HCT116 (cell line): ENCODE measurements around the gene KCNJ16. TPM values are rescaled to one million over a fixed set of nuclear protein-coding genes. Genes with fewer than 3 reads are reported as not detected.

Experiments
- ATAC-seq: fragments of 200-7000 bp; cut with Tn5 transposase; 2 replicates; pipeline ENCODE4 v1.9.1; 2020; ENCODE audit warnings: mild to moderate bottlenecking, moderate library complexity
- BruUV-seq: library from RNA; stranded (reverse); fragments of 400-500 nt; replicated peaks from 2 replicates; lab custom pipeline; 2021; lab: Mats Ljungman, UMichigan
- CTCF ChIA-PET: fragments of 300-600 bp; sonication (Branson Sonifier 250); formaldehyde crosslinking; loops from one replicate; lab custom pipeline; 2021; ENCODE audit warnings: antibody characterized with exemption; lab: Charles Lee
- POLR2A ChIA-PET: fragments of 300-600, 350-600 bp; sonication (Branson Sonifier 250); formaldehyde crosslinking; loops from one replicate; lab custom pipeline; 2021; ENCODE audit warnings: antibody characterized with exemption; lab: Charles Lee
- RAD21 ChIA-PET, 2 experiments: fragments of 300-600 bp; sonication (Branson Sonifier 250); formaldehyde crosslinking; loops; one replicate each; lab custom pipeline; 2023; ENCODE audit warnings: low total read pairs in 2 of 2; ENCODE audit not compliant: uncharacterized antibody in 2 of 2, unreplicated experiment in 2 of 2, low non-redundant PET in 1 of 2; lab: Charles Lee
- DNase-seq: peaks from one replicate; pipeline ENCODE4 v3.0.0-alpha.2; 2010; ENCODE audit warnings: low read depth, low spot score
- H2AFZ ChIP-seq: fragments of 200-600 bp; shearing (Covaris generic), sonication (generic); 2 replicates; pipeline ENCODE4 v1.6.1; 2017; ENCODE audit warnings: low read depth, mixed run types, mixed read lengths, antibody characterized with exemption, low read length; ENCODE audit not compliant: poor library complexity, severe bottlenecking
- H3K27ac ChIP-seq: 2 replicates; pipeline ENCODE4 v1.5.1; 2012; ENCODE audit warnings: low read depth, low read length
- H3K27me3 ChIP-seq: fragments of 200-600 bp; sonication (generic); 2 replicates; pipeline ENCODE4 v1.6.1; 2016; ENCODE audit warnings: mixed run types, low read length, mixed read lengths; ENCODE audit not compliant: insufficient read depth
- H3K36me3 ChIP-seq, 2 experiments: fragments of 200-500 bp in 1 of 2; fragments of 200-600 bp in 1 of 2; sonication (Bioruptor generic) in 1 of 2; sonication (generic) in 1 of 2; 2 replicates each; pipeline versions ENCODE4 v1.5.1 to v1.6.1; 2014 to 2016; ENCODE audit warnings: low read length in 2 of 2, inconsistent platforms in 1 of 2, mixed read lengths in 1 of 2, mixed run types in 1 of 2; ENCODE audit not compliant: insufficient read depth in 2 of 2, control insufficient read depth in 1 of 2
- H3K4me1 ChIP-seq, 2 experiments: fragments of 200-600 bp in 1 of 2; sonication (generic) in 1 of 2; 2 replicates each; pipeline versions ENCODE4 v1.5.1 to v1.6.1; 2012 to 2017; ENCODE audit warnings: low read length in 2 of 2, inconsistent platforms in 1 of 2, mild to moderate bottlenecking in 1 of 2, mixed read lengths in 1 of 2, mixed run types in 1 of 2, moderate library complexity in 1 of 2; ENCODE audit not compliant: insufficient read depth in 2 of 2, control insufficient read depth in 1 of 2
- H3K4me2 ChIP-seq: fragments of 200-600 bp; sonication (generic); 2 replicates; pipeline ENCODE4 v1.6.1; 2017; ENCODE audit warnings: mixed run types, low read length, mixed read lengths
- H3K4me3 ChIP-seq, 2 experiments: fragments of 200-600 bp in 1 of 2; sonication (generic) in 1 of 2; replicated peaks in 1 of 2; 2 replicates each; pipeline ENCODE4 v1.5.1; 2011 to 2016; ENCODE audit warnings: low read length in 2 of 2, control low read depth in 1 of 2, low read depth in 1 of 2, mild to moderate bottlenecking in 1 of 2, mixed read lengths in 1 of 2, mixed run types in 1 of 2
- H3K79me2 ChIP-seq: fragments of 200-600 bp; sonication (generic); 2 replicates; pipeline ENCODE4 v1.6.1; 2017; ENCODE audit warnings: mild to moderate bottlenecking, mixed run types, low read length, moderate library complexity, mixed read lengths; ENCODE audit not compliant: insufficient read depth
- H3K9ac ChIP-seq: fragments of 200-600 bp; sonication (generic); 2 replicates; pipeline ENCODE4 v1.6.1; 2016; ENCODE audit warnings: low read length, mixed read lengths
- H3K9me2 ChIP-seq: fragments of 200-600 bp; sonication (generic), shearing (Covaris generic); 2 replicates; pipeline ENCODE4 v1.6.1; 2017; ENCODE audit warnings: mixed run types, mild to moderate bottlenecking, moderate library complexity; ENCODE audit not compliant: insufficient read depth
- H3K9me3 ChIP-seq, 2 experiments: fragments of 200-500 bp in 1 of 2; fragments of 200-600 bp in 1 of 2; sonication (Bioruptor generic) in 1 of 2; sonication (generic) in 1 of 2; 2 replicates each; pipeline ENCODE4 v1.6.1; 2014 to 2017; ENCODE audit warnings: low read length in 2 of 2, mixed read lengths in 2 of 2, inconsistent platforms in 1 of 2, low read depth in 1 of 2, mild to moderate bottlenecking in 1 of 2, mixed run types in 1 of 2, moderate library complexity in 1 of 2; ENCODE audit not compliant: control insufficient read depth in 1 of 2, insufficient read depth in 1 of 2
- H4K20me1 ChIP-seq: fragments of 200-600 bp; sonication (generic), shearing (Covaris generic); 2 replicates; pipeline ENCODE4 v1.6.1; 2017; ENCODE audit warnings: mixed run types, mild to moderate bottlenecking, moderate library complexity; ENCODE audit not compliant: insufficient read depth
- CBX3 ChIP-seq: IDR thresholded peaks from 2 replicates; pipeline ENCODE4 v1.6.1; 2012; ENCODE audit warnings: low read depth
- CEBPB ChIP-seq: IDR thresholded peaks from 2 replicates; pipeline ENCODE4 v1.6.1; 2012; ENCODE audit warnings: low read depth
- EZH2phosphoT487 ChIP-seq: fragments of 200-600 bp; IDR thresholded peaks from 2 replicates; pipeline ENCODE4 v1.6.1; 2018; ENCODE audit warnings: antibody characterized with exemption, borderline replicate concordance
- FOSL1 ChIP-seq: IDR thresholded peaks from 2 replicates; pipeline ENCODE4 v1.6.1; 2012; ENCODE audit warnings: low read depth
- JUND ChIP-seq: IDR thresholded peaks from 2 replicates; pipeline ENCODE4 v1.6.1; 2012
- POLR2A ChIP-seq: IDR thresholded peaks from 2 replicates; pipeline ENCODE4 v1.7.0; 2011; ENCODE audit warnings: borderline replicate concordance; ENCODE audit not compliant: insufficient read depth, insufficient read length; ENCODE audit errors: extremely low read depth
- POLR2AphosphoS5 ChIP-seq: IDR thresholded peaks from 2 replicates; pipeline ENCODE4 v1.6.1; 2011; ENCODE audit warnings: mild to moderate bottlenecking, low read depth, low read length, moderate library complexity
- RAD21 ChIP-seq: IDR thresholded peaks from 2 replicates; pipeline ENCODE4 v1.6.1; 2012; ENCODE audit warnings: low read depth, mild to moderate bottlenecking
- YY1 ChIP-seq: IDR thresholded peaks from 2 replicates; pipeline ENCODE4 v1.6.1; 2011; ENCODE audit warnings: low read length, low read depth, moderate library complexity, mild to moderate bottlenecking; ENCODE audit not compliant: insufficient replicate concordance; ENCODE audit errors: extremely low read depth
- ZFX ChIP-seq: fragments of 450-650 bp; IDR thresholded peaks from 2 replicates; pipeline ENCODE4 v1.6.1; 2017
- ZNF274 ChIP-seq: fragments of 200-500 bp; sonication (Bioruptor generic); IDR thresholded peaks from 2 replicates; pipeline ENCODE4 v1.6.1; 2014; ENCODE audit warnings: mild to moderate bottlenecking, low read depth, low read length, inconsistent platforms
- intact Hi-C: fragments of 100-400 bp; cut with micrococcal nuclease; formaldehyde crosslinking; loops from 2 replicates; pipeline ENCODE4 v1.10.0; 2022
- total RNA-seq: library from RNA; stranded (reverse); gene quantifications from one replicate; pipeline ENCODE4 v1.2.1, GENCODE V29; 2021; ENCODE audit not compliant: unreplicated experiment
- TF ChIP-seq, protein P1 (sequence below), 3 experiments: fragments of 200-600 bp in 1 of 3; sonication (generic) in 1 of 3; IDR thresholded peaks in 2 of 3; conservative IDR thresholded peaks in 1 of 3; 2 replicates each; pipeline ENCODE4 v1.5.1; 2012 to 2017; ENCODE audit warnings: low read depth in 2 of 3, low read length in 2 of 3, antibody characterized with exemption in 1 of 3, borderline replicate concordance in 1 of 3, control low read depth in 1 of 3, mild to moderate bottlenecking in 1 of 3, mixed read lengths in 1 of 3, mixed run types in 1 of 3, moderate library complexity in 1 of 3; ENCODE audit not compliant: insufficient read depth in 1 of 3
- TF ChIP-seq, protein P2 (sequence below): IDR thresholded peaks from 2 replicates; pipeline ENCODE4 v1.6.1; 2012
- TF ChIP-seq, protein P3 (sequence below): IDR thresholded peaks from 2 replicates; pipeline ENCODE4 v1.6.1; 2011; ENCODE audit warnings: mild to moderate bottlenecking, low read length, moderate library complexity; ENCODE audit not compliant: insufficient replicate concordance; ENCODE audit errors: extremely low read depth
- TF ChIP-seq, protein P4 (sequence below): IDR thresholded peaks from 2 replicates; pipeline ENCODE4 v1.6.1; 2012

KCNJ16 gene
- total RNA-seq, 1 experiment from 2014 or later, result not detected

DNA sequence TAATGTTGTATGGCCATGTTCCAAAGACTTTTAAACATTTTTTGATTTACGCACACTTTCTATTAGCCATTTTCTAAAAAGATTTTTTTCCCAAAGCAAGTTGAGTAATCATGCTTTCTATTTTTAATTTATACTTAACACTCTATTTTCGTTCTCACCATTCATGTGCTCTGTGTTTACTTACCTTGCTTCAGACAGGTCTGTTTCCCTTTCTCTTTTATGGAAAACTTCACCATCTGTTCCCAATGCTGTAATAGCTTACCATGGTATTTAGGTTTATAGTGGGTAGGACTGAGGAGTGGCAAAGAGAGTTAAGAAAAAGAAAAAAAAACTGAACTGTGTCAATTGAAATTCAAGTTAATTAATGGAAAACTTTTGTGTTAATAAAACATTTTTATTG lies 37.5 kb upstream of the KCNJ16 start:
- CTCF ChIA-PET, result no interaction called here
- RAD21 ChIA-PET, result no interaction called here
- no peak for DNase-seq

More for the DNA sequence above, 37.5 kb upstream of the KCNJ16 start:
- no peak for ATAC-seq
- Histone ChIP-seq H4K20me1 (no peaks in the 10 kb centered on the region), H3K4me2 (no peak overlapping the region), H3K27me3 (no peaks in the 10 kb centered on the region), H3K9ac (no peak overlapping the region), H3K36me3 (no peaks in the 10 kb centered on the region), H3K27ac (no peak overlapping the region), H3K4me3 (no peak overlapping the region), H3K9me3 (peaks cover 0 to 15% of the 10 kb centered on the region in 2 experiments; a peak in 1 of 4 replicates), H3K9me2 (no peaks in the 10 kb centered on the region), H3K4me1 (no peaks in the 10 kb centered on the region), H3K79me2 (no peaks in the 10 kb centered on the region), H2AFZ (no peak overlapping the region)
- TF ChIP-seq CBX3 (no peak), POLR2AphosphoS5 (no peak), JUND (no peak), ZNF274 (no peak), POLR2A (no peak), YY1 (no peak), FOSL1 (no peak), CEBPB (no peak), EZH2phosphoT487 (no peak), RAD21 (no peak), ZFX (no peak)
- TF ChIP-seq, protein P1, sequence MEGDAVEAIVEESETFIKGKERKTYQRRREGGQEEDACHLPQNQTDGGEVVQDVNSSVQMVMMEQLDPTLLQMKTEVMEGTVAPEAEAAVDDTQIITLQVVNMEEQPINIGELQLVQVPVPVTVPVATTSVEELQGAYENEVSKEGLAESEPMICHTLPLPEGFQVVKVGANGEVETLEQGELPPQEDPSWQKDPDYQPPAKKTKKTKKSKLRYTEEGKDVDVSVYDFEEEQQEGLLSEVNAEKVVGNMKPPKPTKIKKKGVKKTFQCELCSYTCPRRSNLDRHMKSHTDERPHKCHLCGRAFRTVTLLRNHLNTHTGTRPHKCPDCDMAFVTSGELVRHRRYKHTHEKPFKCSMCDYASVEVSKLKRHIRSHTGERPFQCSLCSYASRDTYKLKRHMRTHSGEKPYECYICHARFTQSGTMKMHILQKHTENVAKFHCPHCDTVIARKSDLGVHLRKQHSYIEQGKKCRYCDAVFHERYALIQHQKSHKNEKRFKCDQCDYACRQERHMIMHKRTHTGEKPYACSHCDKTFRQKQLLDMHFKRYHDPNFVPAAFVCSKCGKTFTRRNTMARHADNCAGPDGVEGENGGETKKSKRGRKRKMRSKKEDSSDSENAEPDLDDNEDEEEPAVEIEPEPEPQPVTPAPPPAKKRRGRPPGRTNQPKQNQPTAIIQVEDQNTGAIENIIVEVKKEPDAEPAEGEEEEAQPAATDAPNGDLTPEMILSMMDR (IDR thresholded peaks at IDR 0.05 in 2 of 3, conservative IDR thresholded peaks at IDR 0.05 in 1 of 3; ENCODE audit: borderline replicate concordance in 1 of 3, insufficient read depth in 1 of 3, low read depth in 2 of 3, low read length in 2 of 3), result no peak
- TF ChIP-seq, protein P2, sequence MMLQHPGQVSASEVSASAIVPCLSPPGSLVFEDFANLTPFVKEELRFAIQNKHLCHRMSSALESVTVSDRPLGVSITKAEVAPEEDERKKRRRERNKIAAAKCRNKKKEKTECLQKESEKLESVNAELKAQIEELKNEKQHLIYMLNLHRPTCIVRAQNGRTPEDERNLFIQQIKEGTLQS, result no peak
- TF ChIP-seq, protein P3, sequence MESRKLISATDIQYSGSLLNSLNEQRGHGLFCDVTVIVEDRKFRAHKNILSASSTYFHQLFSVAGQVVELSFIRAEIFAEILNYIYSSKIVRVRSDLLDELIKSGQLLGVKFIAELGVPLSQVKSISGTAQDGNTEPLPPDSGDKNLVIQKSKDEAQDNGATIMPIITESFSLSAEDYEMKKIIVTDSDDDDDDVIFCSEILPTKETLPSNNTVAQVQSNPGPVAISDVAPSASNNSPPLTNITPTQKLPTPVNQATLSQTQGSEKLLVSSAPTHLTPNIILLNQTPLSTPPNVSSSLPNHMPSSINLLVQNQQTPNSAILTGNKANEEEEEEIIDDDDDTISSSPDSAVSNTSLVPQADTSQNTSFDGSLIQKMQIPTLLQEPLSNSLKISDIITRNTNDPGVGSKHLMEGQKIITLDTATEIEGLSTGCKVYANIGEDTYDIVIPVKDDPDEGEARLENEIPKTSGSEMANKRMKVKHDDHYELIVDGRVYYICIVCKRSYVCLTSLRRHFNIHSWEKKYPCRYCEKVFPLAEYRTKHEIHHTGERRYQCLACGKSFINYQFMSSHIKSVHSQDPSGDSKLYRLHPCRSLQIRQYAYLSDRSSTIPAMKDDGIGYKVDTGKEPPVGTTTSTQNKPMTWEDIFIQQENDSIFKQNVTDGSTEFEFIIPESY, result no peak
- TF ChIP-seq, protein P4, sequence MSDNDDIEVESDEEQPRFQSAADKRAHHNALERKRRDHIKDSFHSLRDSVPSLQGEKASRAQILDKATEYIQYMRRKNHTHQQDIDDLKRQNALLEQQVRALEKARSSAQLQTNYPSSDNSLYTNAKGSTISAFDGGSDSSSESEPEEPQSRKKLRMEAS, result no peak
- POLR2A ChIA-PET, result no interaction called here
- BruUV-seq, result no TSS peak
- intact Hi-C loops, result no loop called here
